HCT116 (cell line): ENCODE measurements around the gene MOB3B. TPM values are rescaled to one million over a fixed set of nuclear protein-coding genes. Genes with fewer than 3 reads are reported as not detected.

ENCODE experiments used
- ATF3 ChIP-seq: IDR thresholded peaks from 2 replicates; pipeline ENCODE4 v1.6.1; 2012
- CBX3 ChIP-seq: IDR thresholded peaks from 2 replicates; pipeline ENCODE4 v1.6.1; 2012; ENCODE audit warnings: low read depth
- CTCF ChIP-seq, 3 experiments: fragments of 200-600 bp in 1 of 3; sonication (generic) in 1 of 3; IDR thresholded peaks in 2 of 3; conservative IDR thresholded peaks in 1 of 3; 2 replicates each; pipeline ENCODE4 v1.5.1; 2012 to 2017; ENCODE audit warnings: low read depth in 2 of 3, low read length in 2 of 3, antibody characterized with exemption in 1 of 3, borderline replicate concordance in 1 of 3, control low read depth in 1 of 3, mild to moderate bottlenecking in 1 of 3, mixed read lengths in 1 of 3, mixed run types in 1 of 3, moderate library complexity in 1 of 3; ENCODE audit not compliant: insufficient read depth in 1 of 3
- EZH2phosphoT487 ChIP-seq: fragments of 200-600 bp; IDR thresholded peaks from 2 replicates; pipeline ENCODE4 v1.6.1; 2018; ENCODE audit warnings: antibody characterized with exemption, borderline replicate concordance
- JUND ChIP-seq: IDR thresholded peaks from 2 replicates; pipeline ENCODE4 v1.6.1; 2012
- MAX ChIP-seq: IDR thresholded peaks from 2 replicates; pipeline ENCODE4 v1.6.1; 2012
- POLR2AphosphoS5 ChIP-seq: IDR thresholded peaks from 2 replicates; pipeline ENCODE4 v1.6.1; 2011; ENCODE audit warnings: mild to moderate bottlenecking, low read depth, low read length, moderate library complexity
- RAD21 ChIP-seq: IDR thresholded peaks from 2 replicates; pipeline ENCODE4 v1.6.1; 2012; ENCODE audit warnings: low read depth, mild to moderate bottlenecking
- REST ChIP-seq: IDR thresholded peaks from 2 replicates; pipeline ENCODE4 v1.6.1; 2012; ENCODE audit warnings: low read depth
- SRF ChIP-seq: IDR thresholded peaks from 2 replicates; pipeline ENCODE4 v1.6.1; 2012; ENCODE audit warnings: low read depth
- TCF7L2 ChIP-seq: IDR thresholded peaks from 2 replicates; pipeline ENCODE4 v1.7.0; 2011; ENCODE audit warnings: borderline replicate concordance, inconsistent platforms; ENCODE audit not compliant: insufficient read depth, insufficient read length; ENCODE audit errors: extremely low read depth
- YY1 ChIP-seq: IDR thresholded peaks from 2 replicates; pipeline ENCODE4 v1.6.1; 2011; ENCODE audit warnings: low read length, low read depth, moderate library complexity, mild to moderate bottlenecking; ENCODE audit not compliant: insufficient replicate concordance; ENCODE audit errors: extremely low read depth
- total RNA-seq: library from RNA; stranded (reverse); gene quantifications from one replicate; pipeline ENCODE4 v1.2.1, GENCODE V29; 2021; ENCODE audit not compliant: unreplicated experiment

MOB3B gene
- total RNA-seq, 1 experiment from 2014 or later: 1.2 TPM

- no peak for TF ChIP-seq REST
- TF ChIP-seq TCF7L2: no peak
- TF ChIP-seq SRF: no peak
- TF ChIP-seq CTCF (IDR thresholded peaks at IDR 0.05 in 2 of 3, conservative IDR thresholded peaks at IDR 0.05 in 1 of 3; ENCODE audit: borderline replicate concordance in 1 of 3, insufficient read depth in 1 of 3, low read depth in 2 of 3, low read length in 2 of 3): no peak
- TF ChIP-seq ATF3: no peak
- no peak for TF ChIP-seq CBX3
- TF ChIP-seq POLR2AphosphoS5: no peak
- TF ChIP-seq RAD21: no peak
- TF ChIP-seq YY1: no peak
- no peak for TF ChIP-seq EZH2phosphoT487
- no peak for TF ChIP-seq MAX
- no peak for TF ChIP-seq JUND
These were observed 713 bp downstream of the MOB3B start (continued) for GRCh38 chr9:27528886-27529315.
